HL-60 (cell line): ENCODE data around the gene ANKRD12.
"Not testable (repeated sequence)": the region's sequence is repeated elsewhere in the genome, so short reads cannot be mapped to it uniquely, and the experiment has no call there.

Experiments used
- DNase-seq, 2 experiments: peaks; one replicate each; pipeline ENCODE4 v3.0.0-alpha.2; 2010 to 2020; ENCODE audit warnings: low read depth in 1 of 2, low spot score in 1 of 2
- H3K27ac ChIP-seq: fragments of 250-450 bp; sonication (Bioruptor Pico); replicated peaks from 2 replicates; pipeline ENCODE4 v1.5.1; 2020; ENCODE audit warnings: mild to moderate bottlenecking, moderate library complexity
- H3K27me3 ChIP-seq: fragments of 250-450 bp; sonication (Bioruptor Pico); 2 replicates; pipeline ENCODE4 v1.5.1; 2021; ENCODE audit warnings: mild to moderate bottlenecking, moderate library complexity; ENCODE audit not compliant: insufficient read depth, poor library complexity, severe bottlenecking
- H3K4me3 ChIP-seq: replicated peaks from 2 replicates; pipeline ENCODE4 v1.5.1; 2011; ENCODE audit warnings: mild to moderate bottlenecking, control low read depth, low read length; ENCODE audit not compliant: insufficient read depth
- CTCF ChIP-seq: IDR thresholded peaks from one replicate; pipeline ENCODE4 v1.5.1; 2011; ENCODE audit warnings: low read length, control low read depth, inconsistent platforms; ENCODE audit not compliant: insufficient read depth
- GABPA ChIP-seq: IDR thresholded peaks from 2 replicates; pipeline ENCODE4 v1.6.1; 2012; ENCODE audit warnings: low read depth
- POLR2AphosphoS5 ChIP-seq: IDR thresholded peaks from 2 replicates; pipeline ENCODE4 v1.6.1; 2012; ENCODE audit warnings: low read depth
- REST ChIP-seq: IDR thresholded peaks from 2 replicates; pipeline ENCODE4 v1.6.1; 2012; ENCODE audit warnings: low read depth; ENCODE audit not compliant: insufficient replicate concordance
- SPI1 ChIP-seq: IDR thresholded peaks from 2 replicates; pipeline ENCODE4 v1.6.1; 2012; ENCODE audit warnings: low read depth, mild to moderate bottlenecking, borderline replicate concordance

Gene ANKRD12

DNA sequence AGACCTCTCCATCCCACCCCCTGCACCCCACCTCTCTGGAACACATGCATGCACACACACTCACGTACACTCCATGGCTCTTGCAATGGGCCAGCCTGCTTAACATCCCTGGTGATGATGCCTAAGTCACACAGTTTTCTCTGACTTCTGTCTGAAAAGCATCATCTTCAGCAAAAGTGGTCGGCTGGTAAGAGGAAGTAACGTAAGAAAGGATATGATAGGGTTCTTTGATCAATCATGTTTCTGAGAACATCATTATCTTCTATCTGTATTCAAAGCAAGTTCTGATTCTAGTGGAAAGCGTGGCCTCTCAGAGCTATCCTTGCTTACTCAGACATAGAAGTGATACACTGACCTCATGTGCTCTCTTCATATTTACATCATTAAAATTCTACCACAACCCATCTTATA, 45.5 kb upstream of the ANKRD12 start:
- DNase-seq, result no peak
- H3K27me3 ChIP-seq, result no peaks in the 10 kb centered on the region
- TF ChIP-seq CTCF (no peak), SPI1 (no peak), GABPA (no peak), REST (no peak), POLR2AphosphoS5 (no peak)
- H3K4me3 ChIP-seq, result no peak overlapping the region
- H3K27ac ChIP-seq, result no peak overlapping the region

DNA sequence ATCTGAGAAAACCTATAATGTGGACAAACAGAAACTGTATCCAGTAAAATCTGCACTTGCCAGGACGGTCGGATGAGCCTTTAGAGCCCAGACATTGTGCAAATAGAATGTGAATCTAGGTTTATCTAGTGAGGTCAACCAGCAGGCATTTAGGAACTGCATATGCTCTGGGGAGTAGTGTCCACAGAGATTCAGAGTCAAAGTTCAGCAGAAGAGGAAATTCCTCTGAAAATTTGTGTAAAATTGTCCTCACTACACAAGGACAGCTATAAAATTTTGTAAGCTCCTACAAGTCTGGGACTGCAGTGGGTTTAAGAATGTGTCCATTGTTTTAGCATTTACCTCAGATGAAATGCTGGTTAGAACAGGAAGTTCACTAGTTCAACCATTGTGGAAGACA, 43.9 kb upstream of the ANKRD12 start:
- DNase-seq, result no peak
- Histone ChIP-seq H3K27me3 (no peaks in the 10 kb centered on the region), H3K4me3 (no peak overlapping the region), H3K27ac (peak overlapping the region; percentile 4)
- no peak for TF ChIP-seq POLR2AphosphoS5
- no peak for TF ChIP-seq SPI1
- no peak for TF ChIP-seq REST
- no peak for TF ChIP-seq CTCF
- TF ChIP-seq GABPA, result no peak

DNA sequence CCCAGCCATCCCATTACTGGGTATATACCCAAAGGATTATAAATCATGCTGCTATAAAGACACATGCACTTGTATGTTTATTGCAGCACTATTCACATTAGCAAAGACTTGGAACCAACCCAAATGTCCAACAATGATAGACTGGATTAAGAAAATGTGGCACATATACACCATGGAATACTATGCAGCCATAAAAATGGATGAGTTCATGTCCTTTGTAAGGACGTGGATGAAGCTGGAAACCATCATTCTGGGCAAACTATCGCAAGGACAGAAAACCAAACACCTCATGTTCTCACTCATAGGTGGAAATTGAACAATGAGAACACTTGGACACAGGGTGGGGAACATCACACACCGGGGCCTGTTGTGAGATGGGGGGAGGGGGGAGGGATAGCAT, 43.5 kb upstream of the ANKRD12 start:
- H3K4me3 ChIP-seq, DNase-seq, H3K27me3 ChIP-seq: not testable (repeated sequence)
- peak overlapping the region; percentile 4 for H3K27ac ChIP-seq

- no peak for DNase-seq
- peak overlapping the region; percentile 87 for H3K27ac ChIP-seq
- no peaks in the 10 kb centered on the region for H3K27me3 ChIP-seq
- H3K4me3 ChIP-seq, result no peak overlapping the region
- no peak for TF ChIP-seq SPI1
- TF ChIP-seq CTCF, result no peak
- no peak for TF ChIP-seq REST
- no peak for TF ChIP-seq POLR2AphosphoS5
- TF ChIP-seq GABPA, result no peak
Measured at GRCh38 chr18:9094307-9095226, 42.0 kb upstream of the ANKRD12 start.
